ENCODE results near the gene IFT52.
"Not testable (repeated sequence)": the region's sequence is repeated elsewhere in the genome, so short reads cannot be mapped to it uniquely, and the experiment has no call there.

The IFT52 gene

DNA sequence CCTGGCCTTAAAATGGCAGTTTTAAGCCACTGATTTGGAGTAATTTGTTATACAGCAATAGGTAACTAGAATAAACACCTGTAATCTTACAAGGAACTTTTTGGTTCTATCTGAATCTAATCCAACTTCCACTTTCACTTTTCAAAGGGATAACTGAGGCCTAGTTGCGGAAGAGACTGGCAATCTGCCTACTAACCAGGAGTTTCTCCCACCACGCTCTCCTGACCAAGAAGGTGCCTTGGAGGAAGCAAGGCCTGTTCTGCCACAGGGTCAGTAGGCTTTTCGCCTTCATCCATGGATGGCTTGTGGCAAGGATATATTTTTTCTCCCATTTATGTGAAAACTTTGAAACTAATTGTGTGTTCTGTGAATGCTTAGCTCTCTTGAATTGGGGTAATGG, 63.2 kb downstream of the IFT52 start:
- no peak for DNase-seq

GRCh38 chr20:43655176-43655575, 64.4 kb downstream of the IFT52 start:
- not testable (repeated sequence) for DNase-seq

- DNase-seq = no peak
These were observed 65.2 kb downstream of the IFT52 start for GRCh38 chr20:43655937-43656336.

DNA sequence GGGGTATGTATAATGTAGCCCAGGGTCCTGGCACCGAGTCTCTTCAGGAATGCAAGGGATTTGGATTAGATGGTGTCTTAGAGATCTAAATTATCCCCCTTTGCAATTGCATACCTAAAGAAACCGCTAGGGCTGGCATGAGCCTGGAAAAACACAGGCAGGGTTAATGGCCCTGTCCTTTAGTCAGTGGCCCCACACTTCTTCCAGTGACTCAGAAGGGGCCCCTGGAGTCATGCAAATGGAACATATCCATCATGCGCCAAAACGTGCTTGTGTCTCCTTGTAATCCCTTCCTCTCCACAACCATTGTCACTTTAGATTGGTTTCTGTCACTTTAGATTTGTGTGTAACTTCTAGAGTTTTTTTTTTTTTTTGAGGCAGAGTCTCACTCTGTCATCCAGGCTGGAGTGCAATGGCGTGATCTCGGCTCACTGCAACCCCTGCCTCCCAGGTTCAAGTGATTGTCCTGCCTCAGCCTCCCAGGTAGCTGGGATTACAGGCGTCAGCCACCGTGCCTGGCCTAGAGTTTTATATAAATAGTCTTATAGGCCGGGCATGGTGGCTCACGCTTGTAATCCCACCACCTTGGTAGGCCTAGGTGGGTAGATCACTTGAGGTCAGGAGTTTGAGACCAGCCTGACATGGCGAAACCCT, 67.5 kb downstream of the IFT52 start:
- DNase-seq = peak; percentile 64

DNA sequence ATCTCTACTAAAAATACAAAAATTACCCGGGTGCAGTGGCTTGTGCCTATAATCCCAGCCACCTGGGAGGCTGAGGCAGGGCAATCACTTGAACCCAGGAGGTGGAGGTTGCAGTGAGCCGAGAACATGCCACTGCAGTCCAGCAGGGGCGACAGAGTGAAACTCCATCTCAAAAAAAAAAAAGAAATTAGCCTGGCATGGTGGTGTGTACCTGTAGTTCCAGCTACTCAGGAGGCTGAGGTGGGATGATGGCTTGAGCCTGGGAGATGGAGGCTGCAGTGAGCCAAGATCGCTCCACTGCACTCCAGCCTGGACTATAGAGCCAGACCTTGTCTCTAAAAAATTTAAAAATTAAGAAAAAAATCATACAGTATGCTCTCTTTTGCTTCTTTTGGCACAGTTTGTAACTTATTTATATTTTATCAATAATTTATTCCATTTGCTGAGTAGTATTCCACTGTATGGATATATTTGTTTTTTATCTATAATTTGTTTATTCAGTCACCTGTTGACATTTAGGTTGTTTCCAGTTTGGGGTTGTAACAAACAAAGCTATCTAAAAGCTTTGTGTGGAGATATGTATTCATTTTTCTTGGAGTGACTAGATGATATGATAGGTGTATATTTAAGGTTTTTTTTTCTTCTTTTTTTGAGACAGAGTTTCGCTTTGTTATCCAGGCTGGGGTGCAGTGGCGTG, 68.1 kb downstream of the IFT52 start:
- DNase-seq = no peak

- DNase-seq = no peak
These were observed 72.4 kb downstream of the IFT52 start for GRCh38 chr20:43662943-43663655.

DNA sequence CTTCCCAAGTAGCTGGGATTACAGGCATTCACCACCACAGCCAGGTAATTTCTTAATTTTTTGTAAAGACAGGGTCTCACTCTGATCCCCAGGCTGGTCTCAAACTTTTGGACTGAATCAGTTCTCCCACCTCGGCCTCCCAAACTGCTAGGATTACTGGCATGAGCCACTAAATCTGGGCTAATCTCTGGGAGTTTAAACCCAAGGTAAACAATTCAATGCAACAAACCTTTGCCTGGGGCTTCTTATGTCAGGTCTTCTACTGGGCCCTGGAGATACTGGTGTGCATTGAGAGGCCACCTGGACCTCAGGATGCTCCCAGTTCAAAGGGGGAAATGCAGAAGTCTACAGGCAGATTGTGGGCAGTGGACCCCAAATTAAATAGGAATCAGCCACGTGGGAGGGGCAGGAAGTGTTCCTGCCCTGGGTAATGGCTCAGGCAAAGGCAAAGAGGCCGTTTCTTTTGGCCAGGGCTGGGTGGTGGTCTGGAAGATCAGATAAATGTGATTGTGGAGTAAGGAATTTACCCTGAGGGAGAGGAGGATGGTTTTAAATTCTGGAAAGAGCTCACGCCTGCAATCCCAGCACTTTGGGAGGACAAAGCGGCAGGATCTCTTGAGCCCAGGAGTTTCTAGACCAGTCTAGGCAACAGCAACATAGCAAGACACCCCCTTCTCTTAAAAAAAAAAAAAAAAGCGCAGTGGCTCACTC, 74.9 kb downstream of the IFT52 start:
- no peak for DNase-seq

DNA sequence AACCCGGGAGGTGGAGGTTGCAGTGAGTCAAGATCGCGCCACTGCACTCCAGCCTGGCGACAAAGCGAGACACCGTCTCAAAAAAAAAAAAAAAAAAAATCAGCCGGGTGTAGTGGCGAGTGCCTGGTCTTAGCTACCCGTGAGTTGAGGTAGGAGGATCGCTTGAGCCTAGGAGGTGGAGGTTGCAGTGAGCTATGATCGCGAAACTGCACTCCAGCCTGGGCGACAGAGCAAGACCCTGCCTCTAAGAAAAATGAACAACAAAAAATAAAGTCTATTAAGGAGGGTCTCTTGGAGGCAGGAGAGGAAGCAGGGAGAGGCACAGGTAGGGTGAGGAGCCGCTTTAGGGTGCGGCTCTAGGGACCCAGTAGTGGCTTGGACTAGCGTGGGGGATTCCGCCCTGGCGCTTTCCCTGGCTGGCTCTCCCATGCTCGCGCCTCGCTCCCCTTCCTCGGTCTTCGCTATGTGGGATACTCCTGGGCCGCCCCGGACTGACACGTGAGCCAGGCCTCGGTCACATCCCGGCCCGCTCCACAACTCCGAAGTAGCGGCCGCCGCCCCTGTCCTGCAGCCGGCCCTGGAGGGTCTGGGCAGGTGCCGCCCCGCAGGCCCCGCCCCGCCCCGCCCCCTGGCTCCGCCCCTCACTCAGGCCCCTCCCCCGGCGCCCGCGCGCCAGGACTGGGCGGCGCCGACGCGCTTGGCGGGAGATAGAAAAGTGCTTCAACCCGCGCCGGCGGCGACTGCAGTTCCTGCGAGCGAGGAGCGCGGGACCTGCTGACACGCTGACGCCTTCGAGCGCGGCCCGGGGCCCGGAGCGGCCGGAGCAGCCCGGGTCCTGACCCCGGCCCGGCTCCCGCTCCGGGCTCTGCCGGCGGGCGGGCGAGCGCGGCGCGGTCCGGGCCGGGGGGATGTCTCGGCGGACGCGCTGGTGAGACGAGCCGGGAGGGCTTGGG, 75.9 kb downstream of the IFT52 start, which contains the start of gene MYBL2:
Gene MYBL2 (plus strand): TSS at position 739 of the 953 bp plus-strand sequence. CDS start 170 bp downstream, at position 909.
- DNase-seq = peak; percentile 76

GRCh38 chr20:43667341-43668132, 76.8 kb downstream of the IFT52 start:
- DNase-seq = peak; percentile 41

- DNase-seq = no peak
These were observed 78.6 kb downstream of the IFT52 start for GRCh38 chr20:43669332-43669731.

DNA sequence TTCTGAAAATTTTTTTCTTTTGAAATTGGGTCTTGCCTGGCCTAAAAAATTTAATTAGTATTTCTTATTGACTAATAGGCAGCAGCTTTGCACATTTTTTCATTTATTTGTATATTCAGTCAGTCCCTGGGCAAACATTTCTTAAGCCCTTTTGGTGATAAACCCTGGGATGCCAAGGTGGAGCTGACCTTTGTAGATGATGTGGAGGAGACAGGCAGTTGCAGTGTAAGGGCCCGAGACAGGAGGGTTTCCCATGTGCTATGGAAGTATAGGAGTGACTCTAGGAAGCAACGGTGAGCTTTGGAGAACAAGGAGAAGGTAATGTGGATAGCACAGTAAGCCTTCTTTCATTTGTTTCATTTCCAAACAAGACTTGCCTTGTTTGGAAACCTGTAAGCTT, 79.7 kb downstream of the IFT52 start:
- no peak for DNase-seq

DNA sequence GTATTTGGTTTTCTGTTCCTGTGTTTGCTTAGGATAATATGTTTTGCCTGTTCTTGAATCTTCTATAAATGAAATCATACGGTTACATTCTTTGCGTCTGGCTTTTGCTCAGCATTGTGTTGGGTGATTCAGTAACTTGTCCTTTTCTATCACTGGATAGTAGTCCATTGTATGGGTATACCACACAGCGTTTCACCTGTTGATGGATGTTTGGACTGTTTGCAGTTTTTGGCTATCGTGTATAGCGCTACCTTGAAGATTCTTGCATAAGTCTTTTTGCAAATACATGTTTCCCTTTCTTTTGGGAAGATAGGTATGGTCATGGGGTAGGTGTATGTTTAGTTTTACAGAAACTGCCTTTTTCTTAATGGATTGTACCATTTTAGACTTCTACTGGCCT, 85.6 kb downstream of the IFT52 start:
- no peak for DNase-seq

DNA sequence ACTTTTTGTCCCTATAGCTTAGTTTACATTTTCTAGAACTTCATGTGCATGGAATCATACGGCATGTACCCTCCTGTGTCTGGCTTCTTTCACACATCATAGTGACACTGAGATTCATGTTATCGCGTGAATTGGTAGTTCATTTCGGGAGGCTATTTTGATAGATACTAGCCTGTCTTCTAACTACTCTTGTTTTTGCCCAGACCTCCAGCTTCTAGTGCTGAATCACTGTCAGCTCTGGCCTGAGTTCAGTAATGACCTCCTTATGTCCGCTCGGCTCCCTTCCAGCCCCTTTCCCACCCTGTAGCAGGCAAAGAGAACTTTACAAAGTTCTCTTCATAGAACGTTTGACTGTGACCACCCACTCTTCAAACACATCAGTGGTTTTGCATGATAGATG, 90.2 kb downstream of the IFT52 start:
- no peak for DNase-seq

- no peak for DNase-seq
These were observed 90.8 kb downstream of the IFT52 start for GRCh38 chr20:43681468-43681942.

GRCh38 chr20:43681991-43682410, 91.3 kb downstream of the IFT52 start:
- no peak for DNase-seq

DNA sequence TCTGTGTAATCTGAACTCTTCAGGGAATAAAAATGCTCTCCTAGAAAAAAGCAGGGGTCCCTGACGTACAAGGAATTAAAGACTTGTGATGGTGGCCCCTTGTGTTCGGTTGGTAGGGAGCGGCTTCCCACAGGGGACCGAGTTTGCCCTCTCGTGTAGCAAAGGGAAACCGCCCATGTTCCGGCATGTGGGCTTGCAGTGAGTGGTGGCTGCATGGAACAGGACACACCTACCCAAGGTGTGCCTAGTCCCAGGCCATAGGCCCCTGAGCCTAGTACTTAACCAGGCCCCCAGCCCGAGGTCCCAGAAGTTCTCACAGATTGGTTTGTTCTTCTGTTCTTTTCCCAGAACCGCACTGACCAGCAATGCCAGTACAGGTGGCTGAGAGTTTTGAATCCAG, 91.7 kb downstream of the IFT52 start:
- no peak for DNase-seq

- no peak for DNase-seq
These were observed 96.1 kb downstream of the IFT52 start for GRCh38 chr20:43686820-43687219.

GRCh38 chr20:43689165-43689564, 98.4 kb downstream of the IFT52 start:
- DNase-seq = no peak

DNA sequence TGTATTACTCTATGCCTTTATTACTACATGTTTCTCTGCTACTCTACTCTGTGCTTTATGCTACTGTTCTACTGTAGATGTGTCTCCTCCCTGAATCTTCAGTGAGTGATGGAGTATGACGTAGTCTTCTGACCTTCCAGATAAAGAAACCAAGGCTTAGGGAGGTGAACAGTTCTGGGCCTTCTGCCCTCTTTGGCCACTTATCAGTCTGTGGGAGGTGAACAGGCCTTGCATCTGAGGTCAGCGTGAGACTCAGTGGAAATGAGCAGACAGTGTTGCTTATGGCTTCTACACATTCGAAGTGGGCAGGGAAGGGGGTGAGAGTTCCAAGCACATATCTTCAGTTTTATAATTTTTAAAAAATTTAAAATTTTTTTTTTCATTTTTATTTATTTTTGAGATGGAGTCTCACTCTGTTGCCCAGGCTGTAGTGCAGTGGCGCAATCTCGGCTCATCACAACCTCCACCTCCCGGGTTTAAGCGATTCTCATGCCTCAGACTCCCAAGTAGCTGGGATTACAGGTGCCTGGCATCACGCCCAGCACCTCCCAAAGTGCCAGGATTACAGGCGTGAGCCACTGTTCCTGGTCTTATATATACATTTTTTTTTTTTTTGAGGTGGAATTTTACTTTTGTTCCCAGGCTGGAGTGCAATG, 100.3 kb downstream of the IFT52 start:
- DNase-seq = no peak

DNA sequence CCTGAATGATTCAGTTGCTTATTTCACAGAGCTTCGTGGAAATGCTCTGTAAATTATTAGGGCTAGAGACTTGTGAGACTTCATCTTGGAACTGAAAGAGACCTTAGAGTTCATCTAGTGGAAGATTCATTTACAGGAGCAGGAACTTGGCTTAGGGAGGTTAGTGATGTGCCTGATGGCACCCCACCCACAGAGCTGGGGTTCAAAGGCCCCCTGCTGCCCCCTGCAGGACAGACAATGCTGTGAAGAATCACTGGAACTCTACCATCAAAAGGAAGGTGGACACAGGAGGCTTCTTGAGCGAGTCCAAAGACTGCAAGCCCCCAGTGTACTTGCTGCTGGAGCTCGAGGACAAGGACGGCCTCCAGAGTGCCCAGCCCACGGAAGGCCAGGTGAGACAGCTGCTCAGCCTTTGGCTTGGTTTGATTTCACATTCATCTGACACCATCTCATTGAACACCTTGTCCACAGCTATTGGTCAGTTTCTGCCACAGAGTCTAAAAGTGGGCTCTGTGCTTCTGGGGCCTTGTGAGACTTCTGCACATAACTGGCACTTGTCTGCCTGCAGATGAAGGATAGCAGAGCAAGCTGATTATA, 101.3 kb downstream of the IFT52 start:
- DNase-seq = peak; percentile 85

Data from stimulated activated CD8-positive, alpha-beta memory T cell treated with anti-CD3 and anti-CD28 coated beads, Interleukin-4, amount 100 ng/mL, for 48 hours (primary cell).